Pulmonary artery endothelial cell (primary cell): Measurements from ENCODE around the gene SEPHS2. TPM values are rescaled to one million over a fixed set of nuclear protein-coding genes. Genes with fewer than 3 reads are reported as not detected.
"Not testable (repeated sequence)": the region's sequence is repeated elsewhere in the genome, so short reads cannot be mapped to it uniquely, and the experiment has no call there.

ENCODE experiments used
- DNase-seq: peaks from one replicate; pipeline ENCODE4 v3.0.0-alpha.2; 2011; ENCODE audit warnings: low read depth, low spot score
- total RNA-seq: library from RNA; depleted of rRNA; stranded (reverse); fragments of >200 nt; gene quantifications from 2 replicates; pipeline ENCODE4 v1.2.3, GENCODE V29; 2014

The SEPHS2 gene
- total RNA-seq, 1 donor from 2014 or later = 18.3 TPM

DNA sequence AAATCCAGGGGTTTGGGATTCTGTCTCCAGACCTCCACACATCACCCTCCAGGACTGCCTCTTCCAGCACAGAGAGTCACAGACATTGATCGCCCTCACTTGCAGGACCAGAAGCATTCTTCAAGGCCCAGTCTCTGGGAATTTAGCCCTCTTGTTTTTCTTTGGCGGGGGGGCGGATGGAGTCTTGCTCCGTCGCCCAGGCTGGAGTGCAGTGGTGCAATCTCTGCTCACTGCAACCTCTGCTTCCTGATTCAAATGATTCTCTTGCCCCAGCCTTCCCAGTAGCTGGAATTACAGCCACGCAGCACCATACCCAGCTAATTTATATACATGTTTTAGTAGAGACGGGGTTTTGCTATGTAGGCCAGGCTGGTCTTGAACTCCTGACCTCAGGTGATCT, 18.4 kb upstream of the SEPHS2 start:
- DNase-seq = no peak

DNA sequence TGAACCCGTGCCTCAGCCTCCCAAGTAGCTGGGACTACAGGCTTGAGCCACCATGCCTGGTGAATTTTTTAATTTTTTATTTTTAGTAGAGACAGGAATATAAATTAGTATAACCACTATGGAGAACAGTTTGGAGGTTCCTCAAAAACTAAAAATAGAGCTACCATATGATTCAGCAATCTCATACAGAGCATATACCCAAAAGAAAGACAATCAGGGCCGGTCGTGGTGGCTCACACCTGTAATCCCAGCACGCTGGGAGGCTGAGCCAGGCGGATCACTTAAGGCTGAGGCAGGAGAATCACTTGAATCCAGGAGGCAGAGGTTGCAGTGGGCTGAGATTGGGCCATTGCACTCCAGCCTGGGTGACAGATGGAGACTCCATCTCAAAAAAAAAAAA, 15.8 kb upstream of the SEPHS2 start:
- DNase-seq = not testable (repeated sequence)

DNA sequence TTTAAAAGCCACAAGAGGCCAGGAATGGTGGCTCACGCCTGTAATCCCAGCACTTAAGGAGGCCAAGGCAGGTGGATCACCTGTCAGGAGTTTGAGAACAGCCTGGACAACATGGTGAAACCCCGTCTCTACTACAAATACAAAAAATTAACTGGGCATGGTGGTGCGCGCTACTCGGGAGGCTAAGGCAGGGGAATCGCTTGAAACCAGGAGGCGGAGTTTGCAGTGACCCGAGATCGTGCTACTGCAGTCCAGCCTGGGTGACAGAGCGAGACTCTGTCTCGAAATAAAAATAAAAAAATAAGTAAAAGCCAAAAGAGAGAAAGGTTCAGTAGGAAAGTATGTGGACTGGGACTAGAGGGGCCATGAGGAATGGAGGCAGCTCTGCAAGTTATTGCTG, 13.8 kb upstream of the SEPHS2 start:
- DNase-seq = no peak

DNA sequence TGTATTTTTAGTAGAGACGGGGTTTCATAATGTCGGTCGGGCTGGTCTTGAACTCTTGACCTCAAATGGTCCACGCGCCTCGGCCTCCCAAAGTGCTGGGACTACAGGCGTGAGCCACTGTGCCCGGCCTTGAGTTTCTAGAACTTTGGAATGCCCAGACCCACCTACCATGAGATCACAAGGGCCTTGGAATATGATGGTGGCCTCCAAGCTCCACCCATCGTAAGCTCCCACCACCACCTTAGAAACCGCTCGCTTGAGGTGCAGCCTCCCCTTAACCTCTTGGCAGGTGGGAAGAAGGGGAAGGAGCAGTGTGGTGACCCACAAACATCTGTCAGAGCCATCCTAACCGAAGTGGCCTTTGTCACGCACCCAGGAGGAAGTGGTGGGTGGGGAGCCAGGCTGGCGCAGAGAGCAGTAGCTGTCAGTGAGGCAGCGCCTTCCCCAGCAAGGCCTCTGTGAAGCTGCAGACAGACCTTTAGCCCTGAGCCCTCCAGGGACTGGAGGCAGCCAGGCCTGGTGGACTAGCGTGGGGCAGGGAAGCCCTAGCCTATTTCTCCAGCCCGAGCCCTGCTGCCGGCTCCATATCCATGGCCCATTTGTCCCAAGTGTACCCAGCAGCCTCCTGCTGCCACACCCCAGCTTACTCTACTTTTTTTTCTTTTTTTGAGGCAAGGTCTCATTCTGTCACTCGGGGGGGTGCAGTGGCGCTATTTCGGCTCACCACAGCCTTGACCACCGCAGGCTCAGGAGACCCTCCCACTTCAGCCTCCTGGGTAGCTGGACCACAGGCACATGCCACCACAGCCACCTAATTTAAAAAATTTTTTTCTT, 13.1 kb upstream of the SEPHS2 start:
- no peak for DNase-seq

DNA sequence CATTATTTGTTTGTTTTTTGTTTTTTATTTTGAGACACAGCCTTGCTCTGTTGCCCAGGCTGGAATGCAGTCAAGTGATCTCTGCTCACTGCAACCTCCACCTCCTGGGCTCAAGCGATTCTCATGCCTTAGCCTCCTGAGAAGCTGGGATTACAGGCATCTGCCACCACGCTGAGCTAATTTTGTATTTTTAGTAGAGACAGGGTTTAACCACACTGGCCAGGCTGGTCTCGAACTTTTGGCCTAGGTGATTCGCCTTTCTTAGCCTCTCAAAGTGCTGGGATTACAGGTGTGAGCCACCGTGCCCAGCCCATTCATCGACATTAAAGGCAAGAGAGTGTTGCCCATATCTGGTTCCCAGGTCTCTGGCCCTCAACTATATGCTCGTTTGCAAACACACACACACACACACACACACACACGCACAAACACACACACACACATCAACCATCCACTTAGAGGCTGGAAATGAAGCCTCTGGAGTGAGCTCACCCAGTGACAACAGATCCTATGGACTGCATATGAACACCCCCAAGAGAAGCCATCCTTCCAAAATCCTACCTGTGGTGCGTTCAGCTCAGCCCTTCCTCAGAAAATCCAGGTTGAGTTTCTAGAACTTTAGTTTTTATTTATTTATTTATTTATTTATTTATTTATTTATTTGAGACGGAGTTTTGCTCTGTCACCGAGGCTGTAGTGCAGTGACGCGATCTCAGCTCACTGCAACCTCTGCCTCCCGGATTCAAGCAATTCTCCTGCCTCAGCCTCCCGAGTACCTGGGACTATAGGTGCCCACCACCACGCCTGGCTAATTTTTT, 12.3 kb upstream of the SEPHS2 start:
- no peak for DNase-seq

DNA sequence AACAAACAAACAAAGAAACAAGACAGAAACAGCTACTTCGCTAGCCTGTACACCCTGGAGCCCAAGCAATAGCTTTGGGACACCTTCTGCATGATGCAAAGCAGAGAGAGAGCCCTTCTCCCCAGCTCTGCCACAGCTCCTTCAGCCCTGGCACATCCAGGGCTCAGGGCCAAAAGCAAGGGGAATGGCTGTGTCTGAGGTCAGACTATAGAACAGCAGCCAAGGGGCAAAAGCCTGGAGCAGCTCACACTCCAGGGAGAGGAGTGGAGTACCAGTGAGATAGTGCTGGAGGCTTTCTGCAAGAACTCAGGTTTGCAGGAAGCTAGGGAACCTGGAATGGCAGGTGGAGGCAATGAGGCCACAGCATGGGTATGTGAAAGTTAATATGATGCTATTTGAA, 11.6 kb upstream of the SEPHS2 start:
- DNase-seq = no peak

DNA sequence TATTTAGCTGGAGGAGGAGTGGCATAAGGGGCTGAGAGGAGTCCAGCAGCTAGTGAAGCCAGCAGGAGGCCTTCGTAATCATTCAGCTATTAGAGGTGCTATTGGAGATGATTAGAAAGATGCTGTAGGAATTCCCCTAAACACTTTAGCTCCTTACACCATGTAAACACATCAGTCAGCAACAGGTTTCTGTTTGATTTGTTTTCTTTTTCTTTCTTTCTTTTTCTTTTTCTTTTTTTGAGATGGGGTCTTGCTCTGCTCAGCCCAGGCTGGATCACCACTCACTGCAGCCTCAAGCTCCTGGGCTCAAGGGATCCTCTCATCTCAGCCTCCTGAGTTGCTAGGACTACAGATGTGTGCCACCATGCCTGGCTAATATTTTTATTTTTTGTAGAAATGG, 10.6 kb upstream of the SEPHS2 start:
- no peak for DNase-seq

DNA sequence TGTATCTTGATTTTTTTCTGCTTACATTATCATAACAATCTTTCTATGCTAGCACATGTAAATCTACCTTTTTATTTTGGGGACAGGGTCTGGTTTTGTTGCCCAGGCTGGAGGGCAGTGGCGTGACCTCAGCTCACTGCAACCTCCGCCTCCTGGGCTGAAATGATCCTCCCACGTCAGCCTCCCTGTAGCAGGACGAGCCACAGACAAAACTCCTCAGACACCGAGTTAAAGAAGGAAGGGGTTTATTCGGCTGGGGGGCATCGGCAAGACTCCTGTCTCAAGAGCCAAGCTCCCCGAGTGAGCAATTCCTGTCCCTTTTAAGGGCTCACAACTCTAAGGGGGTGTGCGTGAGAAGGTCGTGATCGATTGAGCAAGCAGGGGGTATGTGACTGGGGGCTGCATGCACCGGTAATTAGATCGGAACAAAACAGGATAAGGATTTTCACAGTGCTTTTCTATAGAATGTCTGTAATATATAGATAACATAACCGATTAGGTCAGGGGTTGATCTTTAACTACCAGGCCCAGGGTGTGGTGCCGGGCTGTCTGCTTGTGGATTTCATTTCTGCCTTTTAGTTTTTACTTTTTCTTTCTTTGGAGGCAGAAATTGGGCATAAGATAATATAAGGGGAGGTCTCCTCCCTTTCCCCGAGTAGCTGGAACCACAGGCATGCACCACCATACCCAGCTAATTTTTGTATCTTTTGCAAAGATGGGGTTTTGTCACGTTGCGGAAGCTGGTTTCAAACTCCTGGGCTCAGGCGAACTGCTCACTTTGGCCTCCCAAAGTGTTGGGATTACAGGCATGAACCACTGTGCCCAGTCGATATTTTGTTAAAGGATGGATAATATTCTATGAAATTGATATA, 7.3 kb upstream of the SEPHS2 start:
- not testable (repeated sequence) for DNase-seq

DNA sequence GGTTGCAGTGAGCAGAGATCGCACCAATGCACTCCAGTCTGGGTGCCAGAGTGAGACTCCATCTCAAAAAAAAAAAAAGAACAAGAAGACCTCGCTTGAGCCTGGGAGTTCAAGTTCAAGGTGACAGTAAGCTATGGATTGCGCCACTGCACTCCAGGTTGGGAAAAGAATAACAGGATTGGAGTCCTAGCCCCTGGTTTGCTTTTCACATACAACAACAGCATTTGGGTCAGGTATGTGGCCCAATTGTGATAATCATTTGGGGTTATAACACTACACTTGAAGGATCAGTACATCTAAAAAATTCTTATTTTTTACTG, 3.4 kb upstream of the SEPHS2 start:
- DNase-seq = no peak

DNA sequence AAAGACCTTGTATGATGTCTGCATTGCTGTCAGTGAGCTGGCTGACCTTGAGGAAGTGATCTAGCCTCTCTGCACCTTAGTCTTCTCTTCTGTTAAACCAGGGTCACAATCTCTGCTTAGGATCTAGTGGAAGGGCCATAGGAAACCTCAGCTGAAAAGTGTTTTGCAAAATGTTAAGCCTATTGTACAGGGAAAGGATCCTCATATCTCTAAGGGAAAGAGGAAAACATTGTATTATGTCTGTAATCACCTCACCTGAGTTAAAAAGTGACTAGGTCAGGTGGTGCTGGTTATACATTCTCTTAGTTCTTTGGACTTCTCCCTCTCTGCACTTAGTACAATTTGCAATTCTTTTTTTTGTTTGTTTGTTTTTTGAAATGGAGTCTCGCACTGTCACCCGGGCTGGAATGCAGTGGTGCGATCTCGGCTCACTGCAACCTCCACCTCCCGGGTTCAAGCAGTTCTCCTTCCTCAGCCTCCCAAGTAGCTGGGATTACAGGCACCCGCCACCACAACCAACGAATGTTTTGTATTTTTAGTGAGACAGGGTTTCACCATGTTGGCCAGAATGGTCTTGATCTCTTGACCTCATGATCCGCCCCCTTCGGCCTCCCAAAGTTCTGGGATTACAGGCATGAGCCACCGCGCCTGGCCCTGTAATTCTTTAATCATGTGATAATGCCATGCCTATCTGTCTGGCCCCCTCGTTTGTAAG, 2.0 kb upstream of the SEPHS2 start:
- DNase-seq = no peak

DNA sequence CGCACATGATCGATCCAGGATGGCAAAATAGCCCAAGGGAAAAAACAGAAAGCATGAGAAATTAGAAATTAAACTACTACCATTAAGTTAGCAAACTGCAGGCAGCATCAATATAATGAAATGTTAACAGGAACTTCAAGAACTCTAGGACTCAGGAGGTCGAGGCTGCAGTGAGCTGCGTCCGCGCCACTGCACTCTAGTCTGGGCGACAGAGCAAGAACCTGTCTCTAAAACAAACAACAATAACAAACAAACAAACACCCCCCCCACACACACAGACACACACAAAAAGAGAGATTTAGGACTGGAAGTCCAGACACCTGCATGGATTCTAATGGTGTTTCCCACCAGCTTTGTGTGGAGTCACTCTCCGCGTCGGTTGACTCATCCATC, 525 bp upstream of the SEPHS2 start:
- no peak for DNase-seq

DNA sequence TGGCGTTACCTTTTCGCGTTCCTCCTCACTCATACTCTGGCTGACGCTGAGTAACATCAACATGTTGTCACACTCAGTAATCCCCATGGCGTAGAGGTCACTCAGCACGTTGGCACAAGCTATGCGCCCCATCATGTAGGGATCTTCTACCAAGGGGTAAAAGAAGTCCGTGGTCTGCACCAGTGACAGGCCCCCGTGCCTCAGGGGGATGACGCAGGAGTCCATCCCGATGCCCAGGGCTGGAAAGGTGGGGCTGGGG, 596 bp downstream of the SEPHS2 start:
- DNase-seq = no peak

DNA sequence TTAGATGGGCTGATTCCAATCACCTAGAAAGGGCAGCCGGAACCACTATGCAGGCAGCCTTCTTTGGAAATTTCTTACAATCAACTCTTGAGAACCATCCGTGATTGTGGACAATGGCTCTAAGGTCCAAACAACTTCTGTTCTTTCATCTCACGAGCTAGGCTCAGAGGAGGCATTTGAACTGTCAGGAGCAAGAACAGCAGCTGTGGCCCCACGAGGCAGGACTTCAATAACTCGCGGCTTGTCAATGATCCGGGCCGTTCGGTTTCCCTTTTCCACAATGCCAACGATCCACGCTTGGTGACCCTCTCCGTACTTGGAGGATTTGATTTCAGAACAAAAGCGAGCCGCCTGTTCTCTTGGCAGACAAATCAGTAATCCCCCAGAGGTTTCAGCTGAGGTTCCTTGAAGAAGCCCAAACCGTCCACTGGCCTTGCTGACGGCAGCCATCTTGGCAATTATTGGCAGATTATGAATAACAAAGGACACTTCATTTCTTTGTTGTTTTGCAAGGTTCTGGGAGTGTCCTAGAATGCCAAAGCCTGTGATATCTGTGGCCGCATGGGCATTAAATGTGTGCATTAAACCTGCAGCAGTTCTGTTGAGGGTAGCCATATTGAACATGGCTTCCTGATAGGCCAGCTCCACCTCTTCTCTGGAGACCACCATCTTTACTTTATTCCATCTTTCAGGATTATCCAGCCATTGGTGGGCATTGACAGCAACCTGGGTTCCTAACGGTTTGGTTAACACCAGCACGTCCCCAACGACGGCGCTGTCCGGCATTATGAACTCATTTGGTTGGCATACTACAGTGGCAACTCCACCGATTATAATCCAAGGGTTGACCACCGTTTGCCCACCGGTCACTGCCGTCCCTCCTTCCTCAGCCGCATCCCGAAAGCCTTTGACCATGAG, 1.2 kb downstream of the SEPHS2 start:
- DNase-seq = no peak

DNA sequence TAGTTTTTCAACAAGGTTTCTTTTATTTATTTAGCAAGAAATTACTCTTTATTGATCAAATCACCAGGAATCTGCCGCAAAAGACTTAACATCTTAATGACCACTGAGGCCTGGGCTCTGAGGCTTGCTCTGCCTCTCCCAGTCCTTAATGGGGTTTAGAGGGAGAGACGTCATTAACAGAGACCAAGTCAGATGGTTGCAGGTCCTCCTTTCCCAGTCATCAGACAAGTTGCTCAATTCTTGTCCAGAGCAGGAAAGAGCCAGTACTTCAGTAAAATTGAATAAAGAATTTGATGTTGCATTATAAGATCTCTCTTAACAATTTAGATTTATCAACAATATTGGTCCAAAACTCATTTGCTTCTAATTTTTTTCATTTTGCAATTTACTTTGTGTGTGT, 2.0 kb downstream of the SEPHS2 start:
- DNase-seq = no peak

DNA sequence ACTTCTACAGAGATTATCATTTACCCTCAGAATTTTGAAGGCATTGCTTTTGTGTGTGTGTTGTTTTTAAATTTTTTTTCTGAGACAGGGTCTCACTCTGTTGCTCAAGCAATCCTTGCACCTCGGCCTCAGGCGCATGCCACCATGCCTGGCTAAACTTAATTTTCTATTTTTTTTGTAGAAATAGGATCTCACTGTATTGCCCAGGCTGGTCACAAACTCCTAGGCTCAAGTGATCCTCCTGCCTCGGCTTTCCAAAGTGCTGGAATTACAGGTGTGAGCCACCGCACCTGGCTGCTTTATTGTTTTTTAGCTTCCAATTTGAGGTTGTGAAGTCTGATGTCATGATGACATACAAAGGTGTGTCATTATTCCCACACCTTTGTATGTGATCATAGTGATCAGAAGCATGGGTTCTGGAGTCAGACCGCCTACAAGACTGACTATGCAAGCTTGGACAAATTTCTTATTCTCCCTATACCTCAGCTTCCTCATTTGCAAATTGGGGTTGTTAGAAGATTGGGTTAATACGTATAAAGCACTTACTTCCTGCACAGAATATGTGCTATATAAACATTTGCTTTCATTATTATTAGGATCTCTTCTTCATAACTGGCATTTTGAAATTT, 5.8 kb downstream of the SEPHS2 start:
- DNase-seq = no peak

DNA sequence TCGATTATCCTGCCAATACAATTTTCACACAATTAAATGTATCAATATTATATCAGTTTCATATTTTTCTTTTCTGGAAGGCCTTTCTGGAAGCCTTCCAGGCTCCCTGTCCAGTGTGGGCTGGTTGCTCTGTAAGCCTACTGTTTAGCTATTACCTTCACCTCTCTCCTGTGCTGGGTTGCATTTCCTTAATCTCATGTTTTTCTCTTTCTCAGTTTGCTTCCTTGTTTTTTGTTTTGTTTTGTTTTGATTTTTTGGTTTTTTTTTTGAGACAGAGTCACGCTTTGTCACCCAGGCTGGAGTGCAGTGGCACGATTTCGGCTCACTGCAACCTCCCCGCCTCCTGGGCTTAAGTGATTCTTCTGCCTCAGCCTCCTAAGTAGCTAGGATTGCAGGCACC, 6.8 kb downstream of the SEPHS2 start:
- no peak for DNase-seq

DNA sequence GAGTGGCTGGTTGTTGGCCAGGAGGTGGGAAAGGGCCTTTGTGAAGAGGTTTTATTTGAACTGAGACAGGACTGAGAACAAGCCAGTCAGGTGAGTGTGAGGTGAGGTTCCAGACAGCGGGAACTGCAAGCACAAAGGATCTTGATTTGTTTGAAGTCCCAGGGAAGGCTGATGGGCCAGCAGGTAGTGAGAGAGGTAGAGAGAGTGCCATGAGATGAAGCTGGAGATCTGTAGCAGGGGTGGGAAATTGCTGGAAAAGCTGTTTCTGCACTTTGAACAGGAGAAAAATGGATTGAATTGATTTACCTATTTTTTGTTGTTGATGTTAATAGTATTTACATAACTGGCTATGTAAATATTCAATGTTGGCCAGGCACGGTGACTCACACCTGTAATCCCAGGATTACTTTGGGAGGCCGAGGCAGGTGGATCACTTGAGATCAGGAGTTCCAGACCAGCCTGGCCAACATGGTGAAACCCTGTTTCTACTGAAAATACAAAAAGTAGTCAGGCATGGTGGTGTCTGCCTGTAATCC, 8.1 kb downstream of the SEPHS2 start:
- no peak for DNase-seq

DNA sequence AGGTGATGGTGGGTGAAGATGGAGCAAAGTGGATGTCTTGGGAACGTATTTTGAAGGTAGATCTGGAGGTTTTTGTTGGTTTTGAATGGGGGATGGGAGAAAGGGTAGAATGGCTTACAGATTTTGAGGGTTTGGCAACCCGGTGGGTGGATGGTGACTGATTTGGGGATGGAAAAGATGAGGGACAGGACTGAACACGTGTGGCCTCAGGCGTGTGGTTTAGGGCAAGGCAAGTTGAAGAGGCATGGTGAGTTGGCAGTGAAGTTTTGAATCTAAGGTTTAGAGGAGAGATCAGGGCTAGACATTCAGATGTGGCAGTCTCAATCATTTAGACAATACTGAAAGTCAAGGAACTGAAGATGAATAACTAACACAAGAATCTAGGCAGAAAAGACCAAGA, 10.8 kb downstream of the SEPHS2 start:
- DNase-seq = no peak

DNA sequence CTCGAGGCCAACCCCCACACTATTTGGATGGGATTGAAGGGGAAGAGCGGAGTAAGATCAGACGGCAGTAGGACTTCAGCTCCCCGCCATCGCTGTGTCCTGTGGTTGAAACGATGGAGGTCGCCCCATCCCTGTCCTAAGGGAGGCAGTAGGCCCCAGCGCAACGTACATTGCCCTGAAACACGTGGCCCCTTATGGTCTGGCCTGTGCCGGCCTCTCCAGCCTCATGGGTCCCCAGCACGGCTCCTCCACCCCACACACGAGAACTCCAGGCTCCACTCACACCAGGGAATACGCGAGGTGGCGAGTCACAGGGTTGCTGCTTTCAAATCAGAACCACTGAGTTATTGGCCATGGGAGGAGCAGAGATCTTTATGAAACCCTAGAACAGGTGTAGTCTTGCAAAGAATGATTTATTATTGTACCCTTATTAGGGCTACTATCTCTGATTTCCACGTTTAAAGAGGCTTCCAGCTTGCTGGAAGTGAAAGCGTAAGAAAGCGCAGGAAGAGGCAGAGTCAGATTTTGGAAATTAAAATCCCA, 15.2 kb downstream of the SEPHS2 start:
- no peak for DNase-seq
